GM19397 (cell line): ENCODE data around the gene SAMSN1.

Source experiments
- ATAC-seq: cut with Tn5 transposase; IDR thresholded peaks from one replicate; pipeline ENCODE4 v1.9.1; 2021; ENCODE audit warnings: mild to moderate bottlenecking, moderate library complexity; ENCODE audit not compliant: unreplicated experiment

The SAMSN1 gene

GRCh38 chr21:14448784-14449183 lies 97.3 kb downstream of the SAMSN1 start:
- ATAC-seq = no peak

- ATAC-seq = no peak
These were observed 107.9 kb downstream of the SAMSN1 start for GRCh38 chr21:14438211-14438610.

GRCh38 chr21:14435423-14435822 lies 110.7 kb downstream of the SAMSN1 start:
- no peak for ATAC-seq
